ENCODE results near the gene CDC16. TPM values are rescaled to one million over a fixed set of nuclear protein-coding genes. Genes with fewer than 3 reads are reported as not detected.

CDC16 gene
- total and polyA plus RNA-seq, 2 of the 4 experiments (the other 2 are of a cell fraction): 41.6 to 66.6 TPM

DNA sequence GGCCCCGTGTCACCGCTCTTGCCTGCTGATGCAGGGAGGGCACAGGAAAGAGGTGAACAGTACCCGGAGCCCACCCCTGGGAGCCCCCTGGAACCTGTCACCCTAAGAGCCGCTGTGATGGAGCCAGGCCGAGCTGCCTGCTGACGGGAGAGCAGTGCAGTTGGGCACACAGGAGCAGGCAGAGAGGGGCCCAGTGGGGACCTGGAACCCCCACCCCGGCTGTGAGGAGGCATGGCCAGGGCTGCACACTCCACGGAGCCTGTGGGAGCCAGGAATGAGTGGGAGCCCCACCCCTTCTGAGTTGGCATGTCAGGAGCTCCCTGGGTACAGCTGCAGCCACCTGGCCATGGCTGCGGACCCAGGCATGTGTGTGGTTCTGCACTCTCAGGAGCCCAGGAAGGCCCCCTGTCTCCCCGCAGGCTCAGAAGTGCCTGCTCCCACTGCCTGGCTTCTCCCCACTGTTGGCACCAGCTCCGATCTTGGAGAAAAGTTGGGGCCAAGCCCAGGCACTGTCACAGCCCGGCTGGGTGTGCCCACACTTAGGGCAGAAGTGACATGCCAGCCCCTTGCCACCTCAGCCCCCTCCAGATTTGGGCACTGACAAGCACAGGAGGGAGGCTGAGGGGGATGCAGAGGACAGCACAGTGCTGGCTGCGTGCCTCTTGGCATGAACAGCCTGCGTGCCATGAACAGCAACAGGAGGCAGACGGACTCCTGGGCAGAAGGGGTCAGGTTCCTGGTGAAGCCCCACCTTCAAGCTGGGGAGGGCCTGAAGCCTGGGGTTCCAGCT is 49.3 kb upstream of the CDC16 start:
- Histone ChIP-seq H4K8ac (ENCODE audit: low read depth in 2 of 2, low read length in 2 of 2) (no peak overlapping the region), H2BK5ac (ENCODE audit: low read depth, low read length, poor library complexity, severe bottlenecking) (no peak overlapping the region), H3K56ac (ENCODE audit: extremely low read depth, insufficient read depth, low read length) (no peak overlapping the region), H3K27ac (ENCODE audit: insufficient read depth, low read length) (no peak overlapping the region), H4K5ac (ENCODE audit: low read depth, low read length) (no peak overlapping the region), H2AK9ac (replicated peaks; ENCODE audit: low read depth, low read length, poor library complexity) (no peak overlapping the region), H3K79me1 (ENCODE audit: low read depth in 1 of 2, low read length in 2 of 2) (no peaks in the 10 kb centered on the region), H3K14ac (replicated peaks; ENCODE audit: low read depth, low read length) (no peak overlapping the region), H3K4ac (ENCODE audit: low read depth, low read length) (no peak overlapping the region), H2BK120ac (ENCODE audit: low read depth, low read length) (no peak overlapping the region), H2BK15ac (ENCODE audit: low read depth, low read length) (no peak overlapping the region), H3K4me2 (ENCODE audit: low read depth, low read length) (no peak overlapping the region), H3K4me1 (ENCODE audit: control insufficient read depth, insufficient read depth, low read length) (no peaks in the 10 kb centered on the region), H3K9me1 (ENCODE audit: insufficient read depth, low read length) (peaks cover 1% of the 10 kb centered on the region; the same call in 1 of the 2 replicates), H4K91ac (ENCODE audit: insufficient read depth, low read depth, low read length) (no peak overlapping the region), H3K27me3 (ENCODE audit: control insufficient read depth, insufficient read depth, low read length) (peaks cover 30% of the 10 kb centered on the region), H3K18ac (ENCODE audit: low read depth, low read length) (no peak overlapping the region), H3K36me3 (ENCODE audit: control insufficient read depth, insufficient read depth, low read length) (no peaks in the 10 kb centered on the region), H2AK5ac (ENCODE audit: low read depth, low read length) (no peak overlapping the region), H4K20me1 (ENCODE audit: insufficient read depth, low read length) (no peaks in the 10 kb centered on the region), H3K9ac (ENCODE audit: low read depth, low read length) (no peak overlapping the region), H2BK20ac (ENCODE audit: low read depth, low read length) (no peak overlapping the region), H3K4me3 (ENCODE audit: insufficient read depth, low read depth, low read length) (no peak overlapping the region), H2AFZ (replicated peaks; ENCODE audit: low read length, poor library complexity) (no peak overlapping the region), H3K9me3 (ENCODE audit: control insufficient read depth, insufficient read depth, low read length) (peaks cover 18% of the 10 kb centered on the region), H3K23ac (ENCODE audit: low read depth, low read length) (no peak overlapping the region)
- CTCF ChIA-PET: no interaction called here
- in situ Hi-C loops (cut with MboI; ENCODE audit: low sequenced_read_pairs) (no loop called here), intact Hi-C loops (cut with micrococcal nuclease) (no loop called here), dilution Hi-C loops (cut with HindIII; ENCODE audit: low sequenced_read_pairs, unreplicated experiment) (no loop called here)
- no TSS peak for BruUV-seq (replicated peaks)
- ATAC-seq (ENCODE audit: low read depth) (no peak), DNase-seq (no peak)
- WGBS, 2 experiments (ENCODE audit: extremely low coverage in 2 of 2, insufficient read length in 1 of 2): 77% methylated on average over 9 of the region's 15 CpGs; no CpG with 5 or more reads in 1 of the 2 experiments
- POLR2A ChIA-PET (ENCODE audit: unreplicated experiment): no interaction called here
- TF ChIP-seq MAZ (IDR thresholded peaks at IDR 0.05; ENCODE audit: borderline replicate concordance, low read depth, low read length) (no peak), CEBPB (IDR thresholded peaks at IDR 0.05; ENCODE audit: low read depth, low read length) (no peak), NFE2L2 (IDR thresholded peaks at IDR 0.05; ENCODE audit: low read depth, low read length) (no peak), POLR2A (IDR thresholded peaks at IDR 0.05; ENCODE audit: low read depth, low read length) (no peak), FOS (IDR thresholded peaks at IDR 0.05; ENCODE audit: low read depth, low read length) (no peak), CHD1 (IDR thresholded peaks at IDR 0.05; ENCODE audit: low read depth, low read length) (no peak), RCOR1 (IDR thresholded peaks at IDR 0.05; ENCODE audit: insufficient replicate concordance, low read length) (no peak), RAD21 (IDR thresholded peaks at IDR 0.05; ENCODE audit: low read length) (no peak), BHLHE40 (IDR thresholded peaks at IDR 0.05; ENCODE audit: low read depth, low read length) (no peak), MAFK (IDR thresholded peaks at IDR 0.05; ENCODE audit: low read depth, low read length) (no peak), SMC3 (IDR thresholded peaks at IDR 0.05; ENCODE audit: low read depth, low read length) (no peak), MXI1 (IDR thresholded peaks at IDR 0.05; ENCODE audit: borderline replicate concordance, low read depth, low read length) (no peak), RFX5 (IDR thresholded peaks at IDR 0.05; ENCODE audit: low read depth, low read length) (no peak)
- TF ChIP-seq, protein P1, sequence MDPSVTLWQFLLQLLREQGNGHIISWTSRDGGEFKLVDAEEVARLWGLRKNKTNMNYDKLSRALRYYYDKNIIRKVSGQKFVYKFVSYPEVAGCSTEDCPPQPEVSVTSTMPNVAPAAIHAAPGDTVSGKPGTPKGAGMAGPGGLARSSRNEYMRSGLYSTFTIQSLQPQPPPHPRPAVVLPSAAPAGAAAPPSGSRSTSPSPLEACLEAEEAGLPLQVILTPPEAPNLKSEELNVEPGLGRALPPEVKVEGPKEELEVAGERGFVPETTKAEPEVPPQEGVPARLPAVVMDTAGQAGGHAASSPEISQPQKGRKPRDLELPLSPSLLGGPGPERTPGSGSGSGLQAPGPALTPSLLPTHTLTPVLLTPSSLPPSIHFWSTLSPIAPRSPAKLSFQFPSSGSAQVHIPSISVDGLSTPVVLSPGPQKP (IDR thresholded peaks at IDR 0.05; ENCODE audit: borderline replicate concordance, low read depth, low read length): no peak
- TF ChIP-seq, protein P2, sequence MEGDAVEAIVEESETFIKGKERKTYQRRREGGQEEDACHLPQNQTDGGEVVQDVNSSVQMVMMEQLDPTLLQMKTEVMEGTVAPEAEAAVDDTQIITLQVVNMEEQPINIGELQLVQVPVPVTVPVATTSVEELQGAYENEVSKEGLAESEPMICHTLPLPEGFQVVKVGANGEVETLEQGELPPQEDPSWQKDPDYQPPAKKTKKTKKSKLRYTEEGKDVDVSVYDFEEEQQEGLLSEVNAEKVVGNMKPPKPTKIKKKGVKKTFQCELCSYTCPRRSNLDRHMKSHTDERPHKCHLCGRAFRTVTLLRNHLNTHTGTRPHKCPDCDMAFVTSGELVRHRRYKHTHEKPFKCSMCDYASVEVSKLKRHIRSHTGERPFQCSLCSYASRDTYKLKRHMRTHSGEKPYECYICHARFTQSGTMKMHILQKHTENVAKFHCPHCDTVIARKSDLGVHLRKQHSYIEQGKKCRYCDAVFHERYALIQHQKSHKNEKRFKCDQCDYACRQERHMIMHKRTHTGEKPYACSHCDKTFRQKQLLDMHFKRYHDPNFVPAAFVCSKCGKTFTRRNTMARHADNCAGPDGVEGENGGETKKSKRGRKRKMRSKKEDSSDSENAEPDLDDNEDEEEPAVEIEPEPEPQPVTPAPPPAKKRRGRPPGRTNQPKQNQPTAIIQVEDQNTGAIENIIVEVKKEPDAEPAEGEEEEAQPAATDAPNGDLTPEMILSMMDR (conservative IDR thresholded peaks at IDR 0.05; ENCODE audit: low read depth, low read length): no peak
- TF ChIP-seq, protein P3, sequence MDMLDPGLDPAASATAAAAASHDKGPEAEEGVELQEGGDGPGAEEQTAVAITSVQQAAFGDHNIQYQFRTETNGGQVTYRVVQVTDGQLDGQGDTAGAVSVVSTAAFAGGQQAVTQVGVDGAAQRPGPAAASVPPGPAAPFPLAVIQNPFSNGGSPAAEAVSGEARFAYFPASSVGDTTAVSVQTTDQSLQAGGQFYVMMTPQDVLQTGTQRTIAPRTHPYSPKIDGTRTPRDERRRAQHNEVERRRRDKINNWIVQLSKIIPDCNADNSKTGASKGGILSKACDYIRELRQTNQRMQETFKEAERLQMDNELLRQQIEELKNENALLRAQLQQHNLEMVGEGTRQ (IDR thresholded peaks at IDR 0.05; ENCODE audit: low read depth, low read length): no peak

Data from IMR-90 (cell line).